Loucy (cell line): ENCODE data around the gene TNNC1.

ENCODE experiments used
- CTCF ChIP-seq: fragments of 200-600 bp; sonication (generic); conservative IDR thresholded peaks from 2 replicates; pipeline ENCODE4 v1.5.1; 2014; ENCODE audit warnings: mild to moderate bottlenecking, antibody characterized with exemption, low read length
- EZH2phosphoT487 ChIP-seq: fragments of 200-600 bp; IDR thresholded peaks from 2 replicates; pipeline ENCODE4 v1.6.1; 2018; ENCODE audit warnings: antibody characterized with exemption, mild to moderate bottlenecking, moderate library complexity, borderline replicate concordance

- no peak for TF ChIP-seq CTCF
- no peak for TF ChIP-seq EZH2phosphoT487
These were observed 7.8 kb downstream of the TNNC1 start for GRCh38 chr3:52446042-52446441.
